ENCODE measurements around the gene TOM1L1. TPM values are rescaled to one million over a fixed set of nuclear protein-coding genes. Genes with fewer than 3 reads are reported as not detected.

The TOM1L1 gene
- total RNA-seq, 1 donor from 2014 or later, result 107 TPM

- Mint-ChIP-seq H3K36me3 (peaks cover 44% of the 10 kb centered on the region), H3K4me3 (no peak overlapping the region), H3K4me1 (peaks cover 28% of the 10 kb centered on the region), H3K9me3 (no peaks in the 10 kb centered on the region), H3K27me3 (ENCODE audit: insufficient read depth, low read depth) (no peaks in the 10 kb centered on the region), H3K27ac (peak overlapping the region; percentile 32)
- Histone ChIP-seq H3K9ac (no peak overlapping the region), H4K20me1 (ENCODE audit: low read depth) (peaks cover 2% of the 10 kb centered on the region), H3K4me2 (no peak overlapping the region), H3K36me3 (peaks cover 14% of the 10 kb centered on the region), H3K27me3 (no peaks in the 10 kb centered on the region), H3F3A (ENCODE audit: low read depth) (peaks cover 14% of the 10 kb centered on the region), H3K4me3 (no peak overlapping the region), H3K9me3 (ENCODE audit: low read depth) (no peaks in the 10 kb centered on the region), H2AFZ (replicated peaks) (no peak overlapping the region), H3K79me2 (ENCODE audit: low read depth) (peaks cover 81% of the 10 kb centered on the region), H3K27ac (no peak overlapping the region), H3K4me1 (peaks cover 26% of the 10 kb centered on the region)
- DNase-seq (ENCODE audit: low spot score), result no peak
- TF ChIP-seq EZH2phosphoT487 (IDR thresholded peaks at IDR 0.05), result no peak
These were observed 6.7 kb downstream of the TOM1L1 start for GRCh38 chr17:54907376-54907775.

- no peak overlapping the region for H3K9ac ChIP-seq
- peaks cover 2% of the 10 kb centered on the region for H4K20me1 ChIP-seq (ENCODE audit: low read depth)
- no peaks in the 10 kb centered on the region for H3K9me3 ChIP-seq (ENCODE audit: low read depth)
- DNase-seq (ENCODE audit: low spot score), result peak; percentile 64
- H3F3A ChIP-seq (ENCODE audit: low read depth), result peaks cover 14% of the 10 kb centered on the region
- H3K36me3 ChIP-seq, result peaks cover 25% of the 10 kb centered on the region
- H3K4me2 ChIP-seq, result peak overlapping the region; percentile 16
- H3K27me3 ChIP-seq, result no peaks in the 10 kb centered on the region
- H3K9me3 Mint-ChIP-seq, result no peaks in the 10 kb centered on the region
- H3K4me3 ChIP-seq, result no peak overlapping the region
- peaks cover 26% of the 10 kb centered on the region for H3K4me1 ChIP-seq
- no peak overlapping the region for H3K4me3 Mint-ChIP-seq
- no peaks in the 10 kb centered on the region for H3K27me3 Mint-ChIP-seq (ENCODE audit: insufficient read depth, low read depth)
- TF ChIP-seq, protein P1, sequence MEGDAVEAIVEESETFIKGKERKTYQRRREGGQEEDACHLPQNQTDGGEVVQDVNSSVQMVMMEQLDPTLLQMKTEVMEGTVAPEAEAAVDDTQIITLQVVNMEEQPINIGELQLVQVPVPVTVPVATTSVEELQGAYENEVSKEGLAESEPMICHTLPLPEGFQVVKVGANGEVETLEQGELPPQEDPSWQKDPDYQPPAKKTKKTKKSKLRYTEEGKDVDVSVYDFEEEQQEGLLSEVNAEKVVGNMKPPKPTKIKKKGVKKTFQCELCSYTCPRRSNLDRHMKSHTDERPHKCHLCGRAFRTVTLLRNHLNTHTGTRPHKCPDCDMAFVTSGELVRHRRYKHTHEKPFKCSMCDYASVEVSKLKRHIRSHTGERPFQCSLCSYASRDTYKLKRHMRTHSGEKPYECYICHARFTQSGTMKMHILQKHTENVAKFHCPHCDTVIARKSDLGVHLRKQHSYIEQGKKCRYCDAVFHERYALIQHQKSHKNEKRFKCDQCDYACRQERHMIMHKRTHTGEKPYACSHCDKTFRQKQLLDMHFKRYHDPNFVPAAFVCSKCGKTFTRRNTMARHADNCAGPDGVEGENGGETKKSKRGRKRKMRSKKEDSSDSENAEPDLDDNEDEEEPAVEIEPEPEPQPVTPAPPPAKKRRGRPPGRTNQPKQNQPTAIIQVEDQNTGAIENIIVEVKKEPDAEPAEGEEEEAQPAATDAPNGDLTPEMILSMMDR (IDR thresholded peaks at IDR 0.05), result no peak
- TF ChIP-seq EZH2phosphoT487 (IDR thresholded peaks at IDR 0.05), result no peak
- no peak for TF ChIP-seq EZH2 (IDR thresholded peaks at IDR 0.05)
- peaks cover 81% of the 10 kb centered on the region for H3K79me2 ChIP-seq (ENCODE audit: low read depth)
- H3K36me3 Mint-ChIP-seq, result peaks cover 52% of the 10 kb centered on the region
- H3K27ac Mint-ChIP-seq, result peak overlapping the region; percentile 6
- peak overlapping the region; percentile 80 for H3K27ac ChIP-seq
- peaks cover 28% of the 10 kb centered on the region for H3K4me1 Mint-ChIP-seq
- no peak overlapping the region for H2AFZ ChIP-seq (replicated peaks)
These were observed 9.1 kb downstream of the TOM1L1 start for GRCh38 chr17:54909766-54910165.

DNA sequence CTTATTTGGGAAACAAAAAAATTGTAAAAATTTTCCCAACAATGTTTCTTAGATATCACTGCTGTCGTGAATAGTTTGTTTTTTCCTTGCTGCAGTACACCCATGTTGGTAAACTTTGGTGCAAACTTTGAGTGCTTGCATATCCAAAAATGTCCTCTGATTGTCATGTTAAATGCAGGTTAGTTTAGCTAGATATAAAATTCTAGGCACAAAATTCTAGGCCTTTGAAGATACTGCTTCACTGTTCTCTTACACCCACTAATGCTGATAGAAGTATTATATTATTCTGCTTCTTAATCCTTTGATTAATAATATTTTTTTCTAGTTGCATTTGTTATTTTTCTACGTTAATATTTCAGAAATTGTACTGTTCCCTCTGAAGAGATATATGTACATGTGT is 16.1 kb downstream of the TOM1L1 start:
- H3K4me1 ChIP-seq, result no peaks in the 10 kb centered on the region
- peaks cover 48% of the 10 kb centered on the region for H3K36me3 ChIP-seq
- TF ChIP-seq EZH2phosphoT487 (IDR thresholded peaks at IDR 0.05), result no peak
- no peak for TF ChIP-seq EZH2 (IDR thresholded peaks at IDR 0.05)
- TF ChIP-seq, protein P1 (IDR thresholded peaks at IDR 0.05), result no peak
- Mint-ChIP-seq H3K27ac (no peak overlapping the region), H3K9me3 (peaks cover 18% of the 10 kb centered on the region), H3K4me3 (no peak overlapping the region), H3K27me3 (ENCODE audit: insufficient read depth, low read depth) (no peaks in the 10 kb centered on the region), H3K4me1 (no peaks in the 10 kb centered on the region), H3K36me3 (peaks cover 52% of the 10 kb centered on the region)
- H4K20me1 ChIP-seq (ENCODE audit: low read depth), result no peaks in the 10 kb centered on the region
- H3K9me3 ChIP-seq (ENCODE audit: low read depth), result peaks cover 7% of the 10 kb centered on the region
- no peaks in the 10 kb centered on the region for H3F3A ChIP-seq (ENCODE audit: low read depth)
- no peak overlapping the region for H3K4me2 ChIP-seq
- H3K79me2 ChIP-seq (ENCODE audit: low read depth), result peaks cover 15% of the 10 kb centered on the region
- H2AFZ ChIP-seq (replicated peaks), result no peak overlapping the region
- H3K4me3 ChIP-seq, result no peak overlapping the region
- H3K27me3 ChIP-seq, result no peaks in the 10 kb centered on the region
- H3K9ac ChIP-seq, result no peak overlapping the region
- no peak overlapping the region for H3K27ac ChIP-seq
- DNase-seq (ENCODE audit: low spot score), result no peak

GRCh38 chr17:54919425-54919824 is 18.8 kb downstream of the TOM1L1 start:
- Histone ChIP-seq H3K9ac (no peak overlapping the region), H3K4me1 (no peaks in the 10 kb centered on the region), H3K27ac (no peak overlapping the region), H3K4me2 (no peak overlapping the region), H2AFZ (replicated peaks) (no peak overlapping the region), H3K9me3 (ENCODE audit: low read depth) (peaks cover 7% of the 10 kb centered on the region), H3K27me3 (no peaks in the 10 kb centered on the region), H3K36me3 (peaks cover 34% of the 10 kb centered on the region), H3K79me2 (ENCODE audit: low read depth) (peaks cover 3% of the 10 kb centered on the region), H3F3A (ENCODE audit: low read depth) (no peaks in the 10 kb centered on the region), H4K20me1 (ENCODE audit: low read depth) (no peaks in the 10 kb centered on the region), H3K4me3 (no peak overlapping the region)
- H3K9me3 Mint-ChIP-seq, result peaks cover 18% of the 10 kb centered on the region
- no peaks in the 10 kb centered on the region for H3K4me1 Mint-ChIP-seq
- H3K4me3 Mint-ChIP-seq, result no peak overlapping the region
- DNase-seq (ENCODE audit: low spot score), result no peak
- no peak overlapping the region for H3K27ac Mint-ChIP-seq
- no peaks in the 10 kb centered on the region for H3K27me3 Mint-ChIP-seq (ENCODE audit: insufficient read depth, low read depth)
- TF ChIP-seq EZH2phosphoT487 (IDR thresholded peaks at IDR 0.05) (no peak), EZH2 (IDR thresholded peaks at IDR 0.05) (no peak)
- TF ChIP-seq, protein P1 (IDR thresholded peaks at IDR 0.05), result no peak
- H3K36me3 Mint-ChIP-seq, result peaks cover 45% of the 10 kb centered on the region

Measured in neural progenitor cell (in vitro differentiated cells).